Measurements from ENCODE around the gene MUC6.
"Not testable (repeated sequence)": the region's sequence is repeated elsewhere in the genome, so short reads cannot be mapped to it uniquely, and the experiment has no call there.

MUC6 gene

GRCh38 chr11:986270-986951, 50.1 kb downstream of the MUC6 start:
- no peak for DNase-seq (ENCODE audit: low read depth, low spot score)

- no peak for DNase-seq (ENCODE audit: low read depth, low spot score)
These were observed 50.7 kb downstream of the MUC6 start for GRCh38 chr11:985848-986247.

GRCh38 chr11:985406-985805, 51.1 kb downstream of the MUC6 start:
- no peak for DNase-seq (ENCODE audit: low read depth, low spot score)

- DNase-seq (ENCODE audit: low read depth, low spot score): no peak
These were observed 52.0 kb downstream of the MUC6 start for GRCh38 chr11:984546-984945.

- DNase-seq (ENCODE audit: low read depth, low spot score): no peak
These were observed 54.8 kb downstream of the MUC6 start for GRCh38 chr11:981764-982163.

GRCh38 chr11:980438-981357, 55.8 kb downstream of the MUC6 start:
- no peak for DNase-seq (ENCODE audit: low read depth, low spot score)

GRCh38 chr11:978781-979180, 57.7 kb downstream of the MUC6 start:
- no peak for DNase-seq (ENCODE audit: low read depth, low spot score)

- DNase-seq (ENCODE audit: low read depth, low spot score): no peak
These were observed 58.4 kb downstream of the MUC6 start for GRCh38 chr11:977830-978720.

GRCh38 chr11:976431-977160, 59.9 kb downstream of the MUC6 start:
- DNase-seq (ENCODE audit: low read depth, low spot score): no peak

GRCh38 chr11:975827-976226, 60.7 kb downstream of the MUC6 start:
- DNase-seq (ENCODE audit: low read depth, low spot score): no peak

- DNase-seq (ENCODE audit: low read depth, low spot score): not testable (repeated sequence)
These were observed 61.1 kb downstream of the MUC6 start for GRCh38 chr11:975376-975775.

- DNase-seq (ENCODE audit: low read depth, low spot score): no peak
These were observed 63.3 kb downstream of the MUC6 start for GRCh38 chr11:973237-973636.

- no peak for DNase-seq (ENCODE audit: low read depth, low spot score)
These were observed 63.9 kb downstream of the MUC6 start for GRCh38 chr11:972523-973211.

GRCh38 chr11:971731-972365, 64.7 kb downstream of the MUC6 start:
- no peak for DNase-seq (ENCODE audit: low read depth, low spot score)

GRCh38 chr11:971092-971690, 65.3 kb downstream of the MUC6 start:
- no peak for DNase-seq (ENCODE audit: low read depth, low spot score)

- DNase-seq (ENCODE audit: low read depth, low spot score): no peak
These were observed 66.1 kb downstream of the MUC6 start for GRCh38 chr11:970319-970871.

GRCh38 chr11:969651-970205, 66.8 kb downstream of the MUC6 start:
- no peak for DNase-seq (ENCODE audit: low read depth, low spot score)

- DNase-seq (ENCODE audit: low read depth, low spot score): no peak
These were observed 67.7 kb downstream of the MUC6 start for GRCh38 chr11:968822-969221.
